Embryonic facial prominence (tissue), 1 donor: ENCODE measurements around the gene MTG1.
"Not testable (repeated sequence)": the region's sequence is repeated elsewhere in the genome, so short reads cannot be mapped to it uniquely, and the experiment has no call there.

ENCODE experiments used
- DNase-seq: peaks from one replicate; pipeline ENCODE4 v3.0.0-alpha.2; 2016; ENCODE audit errors: extremely low spot score

Gene MTG1

DNA sequence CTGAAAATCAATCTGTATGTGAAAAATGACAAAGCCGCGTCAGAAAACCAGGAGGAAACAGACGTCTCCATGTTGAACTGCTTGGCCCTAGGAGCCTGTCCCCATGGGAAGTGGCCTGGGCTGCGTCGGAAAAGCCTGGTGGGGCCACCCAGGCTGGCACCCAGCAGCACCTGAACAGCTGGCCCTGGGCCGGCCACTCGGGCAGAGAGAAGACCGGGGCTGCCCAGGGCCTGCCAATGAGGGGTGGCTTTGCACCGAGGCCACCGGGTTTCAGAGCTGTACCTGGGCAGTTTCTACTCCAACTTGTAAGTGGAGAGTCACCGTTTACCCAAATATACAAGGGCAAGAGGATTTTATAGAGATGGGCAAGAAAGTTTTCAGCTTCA is 35.0 kb upstream of the MTG1 start:
- DNase-seq: no peak

DNA sequence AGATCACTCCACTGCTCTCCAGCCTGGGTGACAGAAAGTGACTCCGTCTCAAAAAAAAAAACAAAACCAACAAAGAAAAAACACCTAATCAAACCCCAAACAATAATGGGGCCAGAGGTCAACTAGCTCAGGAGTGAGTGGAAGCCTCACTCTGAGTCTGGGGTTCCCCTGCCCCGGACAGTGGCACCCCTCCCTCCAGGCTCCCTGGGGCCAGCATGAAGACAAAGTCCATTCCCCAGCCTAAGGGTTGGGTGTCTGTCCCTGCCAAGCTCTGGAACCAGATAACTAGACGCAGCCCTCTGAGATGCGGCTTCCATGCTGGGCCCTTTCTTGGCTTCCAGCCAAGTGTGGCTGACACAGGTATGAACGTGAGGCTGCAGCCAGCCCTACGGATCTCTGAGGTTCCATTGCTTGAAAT is 34.4 kb upstream of the MTG1 start:
- DNase-seq: no peak

DNA sequence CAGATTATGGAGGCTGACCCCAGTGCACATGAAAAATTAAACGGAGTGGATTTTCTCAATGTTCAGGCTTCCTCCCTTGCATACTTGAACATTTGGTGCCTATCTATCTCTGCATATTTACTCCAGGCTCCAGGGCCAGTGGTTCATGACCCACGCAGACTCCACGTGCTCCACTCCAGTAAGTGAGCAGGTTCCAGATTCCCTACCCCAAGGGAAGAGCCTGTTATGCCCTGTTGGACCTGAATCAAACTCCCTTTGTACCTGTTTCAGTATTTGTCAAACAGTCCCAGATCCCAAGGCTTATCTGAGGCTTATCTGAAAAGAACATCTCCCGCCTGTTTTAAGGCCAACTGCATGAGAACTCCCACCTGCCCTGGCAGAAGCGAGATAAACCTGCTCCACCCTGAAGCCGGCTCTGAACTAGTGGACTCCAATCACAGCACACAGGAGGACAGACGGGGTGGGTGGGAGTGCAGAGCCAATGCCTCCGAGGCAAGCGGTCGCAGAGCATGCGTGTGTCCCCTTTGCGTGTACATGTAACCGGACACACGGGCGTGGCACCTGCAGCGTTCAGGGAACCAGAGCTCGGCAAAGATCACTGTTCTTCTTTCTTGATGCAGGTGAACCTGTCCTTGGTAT is 33.9 kb upstream of the MTG1 start:
- DNase-seq: no peak

DNA sequence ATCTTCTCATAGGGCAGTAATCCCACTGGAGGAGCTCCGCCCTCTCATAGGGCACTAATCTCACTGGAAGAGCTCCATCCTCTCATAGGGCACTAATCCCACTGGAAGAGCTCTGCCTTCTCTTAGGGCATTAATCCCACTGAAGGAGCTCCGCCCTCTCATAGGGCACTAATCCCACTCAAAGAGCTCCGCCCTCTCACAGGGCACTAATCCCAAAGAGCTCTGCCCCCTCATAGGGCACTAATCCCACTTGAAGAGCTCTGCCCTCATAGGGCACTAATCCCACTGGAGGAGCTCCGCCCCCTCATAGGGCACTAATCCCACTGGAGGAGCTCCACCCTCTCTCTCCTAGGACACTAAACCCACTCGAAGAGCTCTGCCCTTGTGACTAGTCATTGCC is 32.7 kb upstream of the MTG1 start:
- DNase-seq: no peak

DNA sequence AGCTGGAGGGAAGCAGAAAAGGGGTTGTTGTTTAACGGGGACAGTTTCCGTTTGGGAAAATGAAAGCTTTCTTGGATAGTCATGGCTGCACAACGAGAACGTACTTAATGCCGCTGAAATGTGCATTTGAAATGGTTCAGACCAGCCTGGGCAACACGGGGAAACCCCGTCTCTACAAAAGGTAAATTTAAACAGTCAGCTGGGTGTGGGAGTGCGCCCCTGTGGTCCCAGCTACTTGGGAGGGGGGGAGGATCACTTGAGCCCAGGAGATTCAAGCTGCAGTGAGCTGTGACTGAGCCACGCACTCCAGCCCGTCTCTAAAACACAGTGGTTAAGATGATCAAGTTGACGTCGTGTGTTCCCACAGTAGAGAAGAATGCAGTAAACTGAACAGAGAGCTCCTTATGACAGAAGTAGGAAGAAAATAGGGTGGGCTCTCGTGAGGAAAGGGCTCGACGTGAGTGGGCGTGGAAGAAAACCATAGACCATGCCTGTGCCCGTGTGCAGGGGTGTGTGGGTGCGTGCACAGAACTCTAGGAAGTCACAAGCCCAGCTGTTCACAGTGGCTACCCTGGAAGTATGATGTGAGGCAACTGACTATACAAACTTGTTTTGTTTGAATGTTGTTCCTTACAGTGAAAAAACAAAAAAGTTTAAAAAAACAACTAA is 32.0 kb upstream of the MTG1 start:
- no peak for DNase-seq

DNA sequence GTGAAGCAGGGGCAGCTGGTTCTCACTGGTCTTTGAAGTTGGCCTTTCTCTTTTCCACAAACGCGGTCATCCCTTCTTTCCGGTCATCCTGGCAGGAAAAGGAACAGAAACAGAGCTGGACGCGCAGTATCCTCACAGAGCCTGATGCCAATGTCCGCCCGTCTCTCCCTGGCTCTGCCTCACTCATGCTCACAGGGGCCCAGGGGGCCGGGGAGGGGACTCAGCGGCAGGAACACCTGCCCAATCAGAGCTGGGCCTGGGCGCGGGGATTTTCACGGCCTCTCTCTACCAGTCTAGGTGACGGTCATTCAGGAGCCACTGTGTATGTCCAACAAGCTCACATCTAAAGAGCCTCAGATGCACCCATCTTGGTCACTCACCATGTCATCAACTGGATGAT is 31.1 kb upstream of the MTG1 start:
- DNase-seq: no peak

DNA sequence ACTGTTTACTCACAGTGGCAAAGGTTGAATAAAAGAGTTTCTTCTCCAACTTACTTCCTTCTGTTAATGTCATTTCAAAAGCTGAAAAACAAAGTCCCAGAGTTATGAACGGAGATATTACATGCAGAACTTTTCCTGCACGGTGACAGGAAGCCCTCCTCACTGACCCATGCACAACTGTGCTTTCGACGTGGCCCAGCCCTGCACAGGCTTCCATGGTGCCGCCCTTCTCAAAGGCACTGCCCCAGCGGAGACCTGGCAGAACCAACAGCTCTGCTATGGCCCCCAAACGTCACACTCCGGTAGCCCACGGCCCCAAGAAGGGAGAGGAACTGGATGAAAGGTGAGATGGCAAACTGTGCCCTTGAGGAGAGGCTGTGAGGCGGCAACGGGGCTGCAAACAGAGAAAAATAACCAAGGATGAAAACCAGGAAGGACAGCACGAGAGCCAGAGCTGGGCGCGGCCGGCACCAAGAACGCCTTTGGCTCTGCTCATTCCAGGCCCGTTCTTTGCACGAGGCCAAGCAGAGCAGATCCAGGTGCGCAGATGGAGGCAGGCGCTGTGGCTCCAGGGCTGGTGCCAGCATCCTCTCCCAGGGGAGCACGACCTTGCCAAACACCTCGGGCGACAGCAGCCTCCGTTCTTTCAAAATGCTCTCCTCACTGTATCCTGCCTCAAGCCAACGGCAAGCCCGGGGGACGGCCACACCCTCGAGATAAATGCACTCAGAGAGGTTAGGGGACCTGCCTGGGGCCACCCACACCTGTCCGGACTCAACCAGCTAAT is 29.1 kb upstream of the MTG1 start:
- no peak for DNase-seq

DNA sequence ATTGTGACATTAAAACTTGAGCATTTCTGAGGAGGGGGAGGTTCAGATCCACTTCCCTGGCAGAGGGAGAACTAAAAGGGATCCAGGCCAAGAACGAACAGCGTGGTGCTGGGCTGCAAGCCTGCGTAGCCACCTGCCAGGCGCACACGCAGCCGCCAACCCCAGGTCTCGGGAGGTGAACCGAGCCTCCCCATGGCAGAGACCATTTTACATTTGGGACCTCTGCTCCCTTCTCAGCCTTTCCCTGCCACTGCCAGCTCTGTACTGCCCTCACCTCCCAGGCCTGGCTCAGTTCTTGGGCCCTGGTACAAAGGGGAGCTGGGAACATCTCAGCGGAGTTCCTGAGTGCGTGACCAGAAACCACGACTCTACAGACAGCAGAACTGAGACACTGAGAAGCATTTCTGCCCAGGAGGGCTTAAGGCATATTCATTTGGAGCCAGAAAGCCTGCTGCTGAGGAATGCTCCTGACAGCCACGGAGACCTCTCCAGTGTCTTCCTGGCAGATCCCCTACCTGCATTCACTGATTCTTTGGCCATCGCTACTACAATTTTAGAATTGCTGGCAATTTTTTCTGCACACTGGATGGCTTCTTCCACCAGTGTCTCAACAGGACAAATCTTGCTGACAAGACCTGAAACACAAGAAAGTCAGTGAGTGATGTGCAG is 28.4 kb upstream of the MTG1 start:
- no peak for DNase-seq

DNA sequence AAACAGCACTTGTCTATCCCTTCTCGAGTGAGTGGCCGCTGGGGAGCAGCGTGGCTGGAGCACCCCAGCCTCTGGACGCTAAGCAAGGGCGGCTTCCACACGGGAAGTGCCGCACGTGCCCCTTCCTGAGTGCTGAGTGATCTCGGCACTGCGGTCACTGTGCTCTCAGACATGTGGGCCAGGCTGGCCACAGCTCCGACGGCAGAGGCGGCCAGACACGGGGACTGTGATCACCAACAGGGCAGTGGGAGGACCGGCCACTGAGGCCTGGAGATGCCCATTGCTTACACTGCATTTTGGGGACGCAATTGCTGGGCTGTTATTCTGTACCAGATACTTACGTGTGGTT is 27.9 kb upstream of the MTG1 start:
- no peak for DNase-seq

DNA sequence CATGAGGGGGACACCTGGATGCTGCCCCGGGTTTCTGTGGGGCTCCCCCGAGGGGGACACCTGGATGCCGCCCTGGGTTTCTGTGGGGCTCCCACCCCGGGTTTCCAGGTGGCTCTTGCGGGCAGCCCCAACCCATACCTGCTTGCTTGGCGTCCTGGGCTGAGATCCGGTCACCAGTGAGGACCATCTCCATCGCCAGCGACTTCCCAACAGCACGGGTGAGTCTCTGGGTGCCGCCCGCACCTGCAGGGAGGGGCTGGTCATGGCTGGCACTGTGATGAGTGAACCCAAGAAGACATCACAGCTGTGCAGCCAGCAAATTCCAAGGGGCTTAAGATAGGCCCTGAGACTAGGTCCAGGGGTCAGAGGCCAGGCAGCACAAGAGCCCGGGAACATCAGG is 27.2 kb upstream of the MTG1 start:
- no peak for DNase-seq

DNA sequence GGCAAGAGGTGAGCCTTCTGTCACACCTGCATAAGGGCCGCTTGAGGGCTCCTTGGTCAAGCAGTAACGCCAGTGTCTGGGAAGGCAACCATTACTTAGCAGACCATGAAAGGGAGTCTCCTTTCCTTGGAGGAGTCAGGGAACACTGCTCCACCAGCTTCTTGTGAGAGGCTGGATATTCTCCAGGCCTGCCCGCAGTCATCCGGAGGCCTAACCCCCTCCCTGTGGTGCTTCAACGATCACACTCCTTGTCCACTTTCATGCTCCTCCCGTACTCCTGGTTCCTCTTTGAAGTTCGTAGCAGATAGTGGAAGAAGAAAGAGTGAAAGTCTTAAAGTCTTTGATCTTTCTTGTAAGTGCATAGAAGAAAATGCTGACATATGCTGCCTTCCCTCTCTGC is 26.5 kb upstream of the MTG1 start:
- DNase-seq: not testable (repeated sequence)

DNA sequence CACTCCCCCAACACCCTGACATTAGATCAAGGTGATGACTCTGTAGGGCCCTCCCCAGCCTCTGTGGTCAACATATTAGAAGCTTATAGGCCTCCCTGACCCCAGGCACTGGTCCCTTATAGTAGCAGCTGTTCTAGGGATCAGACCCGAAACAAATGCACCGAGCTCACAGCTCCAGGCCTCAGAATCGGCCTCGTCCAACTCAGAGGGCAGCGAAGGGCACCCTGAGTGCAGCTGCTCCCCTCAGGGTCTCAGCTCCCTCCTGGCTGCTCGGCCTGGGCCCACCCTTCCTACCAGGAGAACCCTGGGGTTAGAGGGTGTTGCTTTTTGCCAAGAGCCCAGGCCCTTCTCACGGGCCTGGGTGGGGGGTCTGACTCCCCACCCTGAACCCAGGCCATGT is 25.8 kb upstream of the MTG1 start:
- no peak for DNase-seq

DNA sequence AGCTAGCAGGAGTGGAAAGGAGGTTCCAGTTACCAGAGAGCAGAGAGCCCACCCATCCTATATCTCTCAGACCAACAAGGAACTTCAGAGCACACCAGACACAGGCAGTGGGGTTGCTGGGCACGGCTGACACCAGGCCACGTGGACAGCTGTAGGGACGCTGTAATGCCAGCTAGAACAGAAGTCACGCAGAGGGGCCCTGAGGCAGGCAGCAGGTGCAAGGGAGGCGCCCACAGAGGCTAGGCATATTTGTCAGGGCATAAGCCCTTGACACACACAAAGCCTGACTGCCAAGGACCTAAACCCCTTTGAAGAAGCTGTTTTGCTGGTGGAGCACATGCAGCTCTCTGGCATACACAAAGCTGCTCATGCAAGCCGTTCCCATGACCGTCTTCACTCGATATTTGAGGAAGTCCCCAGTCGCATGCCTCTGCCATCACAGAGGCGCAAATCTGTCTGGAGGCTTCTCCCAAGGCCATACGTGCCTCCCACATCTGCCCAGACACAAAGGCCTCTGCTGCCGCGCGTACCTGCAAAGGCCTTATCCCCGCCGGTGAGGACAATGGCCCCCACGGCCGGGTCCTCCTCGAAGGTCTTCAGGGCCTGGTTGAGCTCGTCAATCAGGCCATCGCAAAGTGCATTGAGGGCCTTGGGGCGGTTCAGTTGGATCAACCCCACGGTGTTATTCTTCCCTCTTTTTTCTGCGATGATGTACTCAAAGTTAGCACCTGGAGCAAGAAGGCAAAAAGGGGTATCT is 23.7 kb upstream of the MTG1 start:
- DNase-seq: no peak

DNA sequence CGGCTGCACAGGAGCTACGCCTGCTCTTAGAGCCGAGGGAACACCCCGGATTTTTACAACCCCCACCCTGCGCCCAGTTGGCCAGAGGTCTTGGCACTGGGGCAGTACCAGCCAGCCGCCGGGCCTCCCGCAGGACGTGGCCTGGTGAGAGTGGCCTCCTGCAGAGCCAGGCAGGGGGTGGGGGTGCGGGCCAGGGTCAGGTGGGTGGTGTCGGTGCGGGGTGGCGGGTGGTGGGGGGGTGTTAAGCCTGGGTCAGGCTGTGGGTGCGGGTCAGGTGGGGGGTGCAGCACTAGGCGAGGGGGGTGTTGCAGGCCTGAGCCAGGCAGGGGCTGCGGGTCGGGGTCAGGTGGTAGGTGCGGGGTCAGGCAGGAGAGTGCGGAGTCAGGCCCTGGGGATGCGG is 21.4 kb upstream of the MTG1 start:
- no peak for DNase-seq

DNA sequence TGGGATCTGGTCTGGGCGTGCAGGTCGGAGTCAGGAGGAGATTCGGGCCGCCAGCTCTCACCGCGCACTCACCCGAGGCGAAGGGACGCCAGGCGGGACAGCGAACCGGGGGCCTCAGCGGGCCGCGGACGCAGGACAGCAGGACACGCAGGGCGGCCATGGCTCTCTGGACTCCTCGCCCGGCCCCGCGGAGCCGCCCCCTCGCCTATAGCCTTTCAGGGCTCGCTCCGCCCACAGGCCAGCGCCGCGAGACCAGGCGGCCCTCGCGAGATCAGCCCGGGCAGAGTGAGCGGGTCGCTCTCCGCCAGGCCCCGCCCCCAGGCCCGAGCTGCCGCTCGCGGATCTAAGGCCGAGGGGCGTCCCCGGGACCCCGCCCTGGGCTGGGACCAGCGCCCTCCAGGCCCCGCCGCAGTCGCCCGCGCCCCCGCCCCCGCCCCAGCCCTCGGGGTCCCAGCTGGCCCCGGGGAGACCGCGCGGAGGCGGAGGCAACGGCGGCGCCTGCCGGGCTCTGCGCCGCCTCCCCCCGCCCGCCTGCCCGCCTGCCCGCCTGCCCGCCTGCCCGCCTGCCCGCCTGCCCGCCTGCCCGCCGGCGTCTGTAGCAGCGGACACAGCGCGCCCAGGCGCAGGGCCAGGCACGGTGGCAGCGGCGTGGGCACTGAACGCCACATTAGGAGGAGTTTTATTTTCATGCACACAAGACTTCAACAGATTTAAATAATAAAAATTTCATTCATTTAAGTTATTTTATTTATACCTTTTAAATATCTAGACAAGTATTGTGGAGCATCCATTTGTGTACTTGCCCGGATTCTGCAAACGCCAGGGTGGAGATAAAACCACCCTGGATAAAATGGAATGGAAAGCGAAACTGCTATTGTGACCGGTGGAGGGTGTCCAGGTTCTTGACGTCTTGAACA is 20.5 kb upstream of the MTG1 start, which contains the start of gene ECHS1:
Gene ECHS1, minus strand, starts transcription at position 181 of the 917 bp plus-strand sequence. Its CDS starts 21 bp downstream, at position 160.
- peak; percentile 84 for DNase-seq

DNA sequence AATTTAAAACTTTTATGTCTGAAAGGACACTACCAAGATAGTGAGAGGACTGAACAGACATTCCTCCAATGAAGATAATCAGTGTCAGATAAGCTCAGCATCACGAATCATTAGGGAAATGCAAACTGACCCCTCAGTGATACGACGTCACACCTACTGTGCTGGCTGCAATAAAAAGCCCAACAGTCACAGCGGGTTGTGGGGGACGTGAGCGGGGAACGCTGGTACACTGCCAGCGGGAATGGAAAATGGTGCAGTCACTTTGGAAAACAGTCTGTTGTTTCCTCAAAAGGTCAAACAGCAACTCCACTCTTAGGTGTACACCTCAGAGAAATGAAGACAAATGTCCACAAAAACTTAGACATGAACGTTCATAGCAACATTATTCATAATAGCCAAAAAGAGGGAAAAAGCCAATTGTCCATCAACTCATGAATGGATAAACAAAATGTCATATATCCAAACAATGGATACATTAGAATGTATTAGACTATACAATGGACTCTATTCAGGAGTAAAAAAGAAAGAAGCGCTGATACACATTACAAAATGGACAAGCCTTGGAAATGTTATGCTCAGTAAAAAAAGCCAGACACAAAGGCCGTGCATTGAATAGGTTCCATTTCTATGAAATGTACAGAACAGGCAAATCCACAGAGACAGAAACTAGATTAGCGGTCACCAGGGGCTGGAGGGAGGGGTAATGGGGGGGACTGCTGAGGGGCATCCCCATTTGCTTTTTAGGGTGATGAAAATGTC is 18.4 kb upstream of the MTG1 start:
- DNase-seq: no peak

DNA sequence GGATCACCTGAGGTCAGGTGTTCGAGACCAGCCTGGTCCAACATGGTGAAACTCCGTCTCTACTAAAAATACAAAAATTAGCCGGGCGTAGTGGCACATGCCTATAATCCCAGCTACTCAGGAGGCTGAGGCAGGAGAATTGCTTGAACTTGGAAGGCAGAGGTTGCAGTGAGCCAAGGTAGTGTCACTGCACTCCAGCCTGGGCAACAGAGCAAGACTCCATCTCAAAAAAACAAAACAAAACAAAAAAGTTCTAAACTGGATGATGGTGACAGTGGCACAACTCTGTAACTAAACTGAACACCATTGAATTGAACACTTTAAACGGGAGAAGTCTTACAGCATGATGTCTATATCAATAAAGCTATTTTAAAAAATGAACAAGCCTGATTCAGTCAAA is 17.8 kb upstream of the MTG1 start:
- DNase-seq: not testable (repeated sequence)

DNA sequence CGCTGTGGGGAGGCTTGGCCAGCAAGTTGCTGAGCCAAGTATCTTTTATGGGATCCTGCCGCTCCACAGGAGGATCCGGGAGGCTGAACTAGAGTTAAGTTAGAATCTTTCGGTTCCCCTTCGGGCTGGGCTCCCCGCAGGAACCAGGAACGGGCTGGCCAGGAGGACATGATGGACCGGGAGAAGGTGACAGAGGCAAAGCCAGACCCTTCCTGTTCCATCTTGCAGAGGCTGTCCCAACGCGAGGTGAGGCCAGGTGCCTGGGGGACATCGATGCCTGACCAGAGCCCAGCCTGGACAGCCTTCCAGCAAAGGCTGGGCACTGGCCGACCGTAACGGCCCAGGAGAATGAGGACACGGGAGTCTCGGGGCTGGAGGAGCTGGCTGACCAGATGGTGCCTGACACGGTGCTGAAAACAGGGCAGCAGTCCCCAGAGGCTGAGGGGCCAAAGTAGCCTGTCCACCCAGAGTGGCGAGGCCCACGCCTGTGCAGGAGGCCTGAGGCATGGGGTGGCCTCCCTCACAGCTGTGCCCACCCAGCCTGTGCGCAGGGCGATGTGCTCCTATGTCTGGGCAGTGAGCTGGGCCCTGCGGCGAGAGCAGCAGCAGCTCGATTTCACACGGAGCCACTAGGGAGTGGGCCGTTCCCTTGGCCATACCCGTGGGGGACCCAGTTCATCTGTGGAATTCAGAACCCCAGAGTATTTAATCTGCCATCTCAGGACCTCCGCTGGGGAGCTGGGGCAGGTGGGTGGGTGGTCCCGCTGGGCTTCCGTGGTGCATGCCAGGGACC is 16.7 kb upstream of the MTG1 start:
- DNase-seq: no peak

DNA sequence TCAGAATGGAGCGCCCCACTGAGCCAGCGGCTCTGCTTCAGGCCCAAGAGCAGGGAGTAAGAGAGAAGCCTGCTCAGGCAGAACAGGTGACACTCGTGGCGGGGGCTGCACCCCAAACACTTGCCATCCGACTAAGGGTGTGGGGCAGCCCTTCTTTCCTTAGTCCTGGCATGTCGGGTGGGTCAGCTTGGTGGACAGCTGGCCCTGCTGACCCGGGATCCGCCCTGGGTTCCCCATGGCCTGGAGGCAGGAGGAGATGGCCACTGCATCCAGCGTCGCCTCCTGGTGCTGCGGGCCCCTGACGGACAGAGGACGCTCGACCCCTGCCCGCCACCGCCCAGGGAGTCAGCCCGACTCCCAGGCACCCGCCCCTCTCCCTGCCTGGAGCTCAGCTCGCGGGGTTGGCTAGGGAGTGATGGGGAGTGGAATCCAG is 16.1 kb upstream of the MTG1 start:
- no peak for DNase-seq
